Measurements from ENCODE around the gene ATG9A.

- TF ChIP-seq CTCF (IDR thresholded peaks at IDR 0.05; ENCODE audit: low read length) (no peak), EZH2 (optimal IDR thresholded peaks at IDR 0.05; ENCODE audit: low read depth, low read length) (no peak), EZH2phosphoT487 (IDR thresholded peaks at IDR 0.05; ENCODE audit: low read length) (no peak)
These were observed 664 bp upstream of the ATG9A start for GRCh38 chr2:219230059-219230540.

Measured in MM.1S (cell line).